ENCODE data around the gene ATP6V1B1.

GRCh38 chr2:70966681-70967080 lies 31.0 kb downstream of the ATP6V1B1 start:
- TF ChIP-seq, protein P1, sequence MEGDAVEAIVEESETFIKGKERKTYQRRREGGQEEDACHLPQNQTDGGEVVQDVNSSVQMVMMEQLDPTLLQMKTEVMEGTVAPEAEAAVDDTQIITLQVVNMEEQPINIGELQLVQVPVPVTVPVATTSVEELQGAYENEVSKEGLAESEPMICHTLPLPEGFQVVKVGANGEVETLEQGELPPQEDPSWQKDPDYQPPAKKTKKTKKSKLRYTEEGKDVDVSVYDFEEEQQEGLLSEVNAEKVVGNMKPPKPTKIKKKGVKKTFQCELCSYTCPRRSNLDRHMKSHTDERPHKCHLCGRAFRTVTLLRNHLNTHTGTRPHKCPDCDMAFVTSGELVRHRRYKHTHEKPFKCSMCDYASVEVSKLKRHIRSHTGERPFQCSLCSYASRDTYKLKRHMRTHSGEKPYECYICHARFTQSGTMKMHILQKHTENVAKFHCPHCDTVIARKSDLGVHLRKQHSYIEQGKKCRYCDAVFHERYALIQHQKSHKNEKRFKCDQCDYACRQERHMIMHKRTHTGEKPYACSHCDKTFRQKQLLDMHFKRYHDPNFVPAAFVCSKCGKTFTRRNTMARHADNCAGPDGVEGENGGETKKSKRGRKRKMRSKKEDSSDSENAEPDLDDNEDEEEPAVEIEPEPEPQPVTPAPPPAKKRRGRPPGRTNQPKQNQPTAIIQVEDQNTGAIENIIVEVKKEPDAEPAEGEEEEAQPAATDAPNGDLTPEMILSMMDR (IDR thresholded peaks at IDR 0.05) = no peak
- TF ChIP-seq POLR2A (IDR thresholded peaks at IDR 0.05) (no peak), POLR2AphosphoS5 (IDR thresholded peaks at IDR 0.05) (no peak), EP300 (IDR thresholded peaks at IDR 0.05) (no peak)

Measured in sigmoid colon (tissue), 4 donors.